ENCODE data around the gene FASTKD2.

DNA sequence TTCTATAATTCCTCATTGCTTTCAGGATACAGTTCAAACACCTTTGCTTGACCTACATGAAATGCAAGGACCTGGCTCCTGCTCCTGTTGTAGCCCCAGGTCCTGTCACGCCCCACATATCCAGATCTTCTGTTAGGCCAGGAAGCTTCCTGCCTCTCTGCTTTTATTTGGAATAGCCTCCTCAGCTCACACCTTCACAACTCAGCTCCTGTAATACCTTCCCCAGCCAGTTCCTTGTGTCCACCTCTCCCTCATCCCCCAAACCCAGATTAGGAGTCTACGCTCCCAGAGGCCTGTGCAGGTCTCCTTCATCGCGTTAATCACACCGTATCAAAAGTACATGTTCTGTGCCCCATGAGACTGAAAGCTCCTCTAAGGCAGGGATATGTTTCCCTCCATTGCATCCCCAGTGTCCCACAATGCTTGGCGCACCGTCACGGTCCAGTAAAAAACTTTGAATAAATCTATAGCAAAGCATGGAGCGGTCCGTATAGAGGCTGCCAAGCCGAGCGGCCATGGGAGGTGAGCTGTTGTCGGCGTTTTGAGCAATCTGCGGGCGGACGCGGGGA lies 649 bp upstream of the FASTKD2 start:
- TF ChIP-seq, protein P1, sequence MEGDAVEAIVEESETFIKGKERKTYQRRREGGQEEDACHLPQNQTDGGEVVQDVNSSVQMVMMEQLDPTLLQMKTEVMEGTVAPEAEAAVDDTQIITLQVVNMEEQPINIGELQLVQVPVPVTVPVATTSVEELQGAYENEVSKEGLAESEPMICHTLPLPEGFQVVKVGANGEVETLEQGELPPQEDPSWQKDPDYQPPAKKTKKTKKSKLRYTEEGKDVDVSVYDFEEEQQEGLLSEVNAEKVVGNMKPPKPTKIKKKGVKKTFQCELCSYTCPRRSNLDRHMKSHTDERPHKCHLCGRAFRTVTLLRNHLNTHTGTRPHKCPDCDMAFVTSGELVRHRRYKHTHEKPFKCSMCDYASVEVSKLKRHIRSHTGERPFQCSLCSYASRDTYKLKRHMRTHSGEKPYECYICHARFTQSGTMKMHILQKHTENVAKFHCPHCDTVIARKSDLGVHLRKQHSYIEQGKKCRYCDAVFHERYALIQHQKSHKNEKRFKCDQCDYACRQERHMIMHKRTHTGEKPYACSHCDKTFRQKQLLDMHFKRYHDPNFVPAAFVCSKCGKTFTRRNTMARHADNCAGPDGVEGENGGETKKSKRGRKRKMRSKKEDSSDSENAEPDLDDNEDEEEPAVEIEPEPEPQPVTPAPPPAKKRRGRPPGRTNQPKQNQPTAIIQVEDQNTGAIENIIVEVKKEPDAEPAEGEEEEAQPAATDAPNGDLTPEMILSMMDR (IDR thresholded peaks at IDR 0.05 in 8 of 11, conservative IDR thresholded peaks at IDR 0.05 in 3 of 11): no peak
- TF ChIP-seq POLR2A (IDR thresholded peaks at IDR 0.05) (no peak), POLR2AphosphoS5 (IDR thresholded peaks at IDR 0.05) (no peak)

Data from spleen (tissue), 7 donors.